Activated effector memory CD4-positive, alpha-beta T cell treated with Interleukin-2 at 50 U/mL for 16 hours (primary cell): ENCODE data around the gene INPP5F.
"Not testable (repeated sequence)": the region's sequence is repeated elsewhere in the genome, so short reads cannot be mapped to it uniquely, and the experiment has no call there.

ENCODE experiments used
- DNase-seq: peaks from one replicate; pipeline ENCODE4 v3.0.0-alpha.2; 2020

Gene INPP5F

DNA sequence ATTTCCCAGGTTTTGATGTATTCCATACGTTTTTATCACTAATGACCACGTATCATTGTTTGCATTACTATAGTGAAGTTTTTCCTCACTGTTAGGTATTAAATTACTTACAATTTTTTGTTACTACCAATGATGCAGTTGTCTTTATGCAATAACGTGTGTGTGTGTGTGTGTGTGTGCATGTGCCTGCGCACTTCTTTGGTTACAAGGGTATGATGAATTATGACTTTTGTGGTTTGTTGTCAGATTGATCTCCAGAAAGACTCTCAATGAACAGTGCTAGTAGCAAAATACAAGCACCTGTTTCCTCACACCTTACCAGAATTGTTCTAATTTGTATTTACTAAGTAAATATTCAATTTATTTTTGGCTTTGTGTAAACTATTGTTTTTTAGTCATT is 95.3 kb downstream of the INPP5F start:
- no peak for DNase-seq

- no peak for DNase-seq
These were observed 98.4 kb downstream of the INPP5F start for GRCh38 chr10:119824299-119824698.

DNA sequence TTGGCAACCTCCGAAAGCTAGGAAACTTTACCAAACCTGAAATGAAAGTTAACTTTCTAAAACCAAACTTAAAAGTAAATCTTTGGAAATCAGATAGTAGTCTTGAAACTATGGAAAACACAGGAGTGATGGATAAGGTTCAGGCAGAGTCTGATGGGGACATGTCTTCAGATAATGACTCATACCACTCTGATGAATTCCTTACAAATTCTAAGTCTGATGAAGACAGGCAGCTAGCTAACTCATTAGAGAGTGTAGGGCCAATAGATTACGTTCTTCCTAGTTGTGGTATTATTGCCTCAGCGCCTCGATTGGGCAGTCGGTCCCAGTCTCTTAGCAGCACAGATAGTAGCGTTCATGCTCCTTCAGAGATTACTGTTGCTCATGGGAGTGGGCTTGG is 100.9 kb downstream of the INPP5F start:
- DNase-seq = no peak

DNA sequence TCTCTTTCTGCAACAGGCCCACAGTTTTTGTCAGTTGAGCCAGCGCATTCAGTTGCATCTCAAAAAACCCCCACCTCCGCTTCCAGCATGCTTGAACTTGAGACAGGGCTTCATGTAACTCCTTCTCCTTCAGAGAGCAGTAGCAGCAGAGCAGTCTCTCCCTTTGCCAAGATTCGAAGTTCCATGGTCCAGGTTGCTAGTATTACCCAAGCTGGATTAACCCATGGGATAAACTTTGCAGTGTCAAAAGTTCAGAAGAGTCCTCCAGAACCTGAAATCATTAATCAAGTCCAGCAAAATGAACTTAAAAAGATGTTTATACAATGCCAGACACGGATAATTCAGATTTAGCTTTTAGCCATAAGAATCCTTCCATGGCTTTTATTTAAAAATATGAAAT is 101.6 kb downstream of the INPP5F start:
- no peak for DNase-seq

DNA sequence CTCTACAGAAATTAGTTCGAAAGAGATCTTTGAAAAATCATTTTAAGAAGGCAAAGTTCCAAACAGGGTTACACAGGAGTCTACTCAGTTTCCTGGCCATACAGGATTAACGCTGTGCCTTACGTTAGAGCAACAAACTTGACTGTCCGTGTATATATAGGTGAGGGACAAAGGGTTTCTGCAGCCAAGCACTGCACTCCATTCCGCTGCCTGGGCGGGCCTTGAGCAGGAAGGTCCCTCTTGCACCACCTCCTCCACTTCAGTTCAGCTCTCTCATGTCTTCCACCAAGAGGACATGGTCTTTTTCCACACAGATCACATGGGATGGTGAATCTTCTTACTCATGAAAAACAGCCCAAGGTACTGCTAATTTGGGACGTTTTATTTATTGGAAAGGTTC is 103.6 kb downstream of the INPP5F start:
- DNase-seq = no peak

DNA sequence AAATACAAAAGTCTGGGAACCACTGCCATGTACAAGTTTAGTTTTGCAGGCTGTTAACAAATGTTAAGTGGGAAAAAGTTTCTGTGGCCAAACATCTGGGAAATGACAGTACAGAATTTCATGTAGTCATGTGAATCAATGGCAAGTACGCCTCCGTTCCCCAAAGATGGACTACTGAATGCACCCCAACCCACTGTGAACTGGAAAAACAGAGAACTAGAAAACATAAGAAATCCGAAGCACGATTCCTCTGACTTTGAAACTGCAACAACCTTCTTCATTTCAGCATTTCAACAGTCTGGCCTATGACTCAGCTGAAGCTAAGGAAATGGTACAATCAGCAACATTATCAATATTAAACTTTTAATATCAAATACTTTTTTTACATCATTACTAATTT is 105.0 kb downstream of the INPP5F start:
- DNase-seq = no peak

- no peak for DNase-seq
These were observed 105.8 kb downstream of the INPP5F start for GRCh38 chr10:119831656-119832055.

- DNase-seq = no peak
These were observed 107.1 kb downstream of the INPP5F start for GRCh38 chr10:119832951-119833350.

DNA sequence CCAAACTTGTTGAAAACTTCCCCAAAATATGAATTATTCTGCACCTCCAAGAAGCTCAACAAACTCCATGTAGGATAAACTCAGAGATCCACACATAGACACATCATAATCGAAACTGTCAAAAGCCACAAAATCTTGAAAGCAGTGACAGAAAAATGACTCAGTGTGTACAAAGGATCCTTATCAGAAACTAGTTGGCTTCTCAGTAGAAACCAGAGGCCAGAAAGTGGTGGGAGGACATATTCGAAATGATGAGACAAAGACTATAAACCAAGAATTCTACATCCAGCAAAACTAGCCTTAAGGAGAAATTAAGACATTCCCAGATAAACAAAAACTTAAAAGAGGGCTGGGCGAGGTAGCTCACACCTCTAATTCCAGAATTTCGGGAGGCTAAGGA is 108.3 kb downstream of the INPP5F start:
- DNase-seq = no peak

DNA sequence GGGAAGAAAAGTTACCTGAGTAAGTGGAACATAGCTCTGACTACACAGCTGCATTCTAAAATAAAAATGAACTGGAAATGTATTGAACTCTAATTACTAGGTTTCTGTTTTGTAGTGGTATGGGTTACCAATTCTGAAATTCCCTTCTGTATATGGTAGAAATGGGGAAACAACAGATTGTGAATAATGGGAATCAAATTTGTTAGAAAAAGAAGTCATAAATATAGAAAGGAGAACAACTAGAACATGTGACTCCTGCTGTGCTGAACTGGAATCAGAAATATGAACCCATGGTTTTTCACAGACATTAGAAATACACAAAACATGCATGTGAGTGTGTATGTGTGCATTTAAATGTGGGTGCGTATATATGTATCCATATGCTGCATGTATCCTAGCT is 119.8 kb downstream of the INPP5F start:
- no peak for DNase-seq

DNA sequence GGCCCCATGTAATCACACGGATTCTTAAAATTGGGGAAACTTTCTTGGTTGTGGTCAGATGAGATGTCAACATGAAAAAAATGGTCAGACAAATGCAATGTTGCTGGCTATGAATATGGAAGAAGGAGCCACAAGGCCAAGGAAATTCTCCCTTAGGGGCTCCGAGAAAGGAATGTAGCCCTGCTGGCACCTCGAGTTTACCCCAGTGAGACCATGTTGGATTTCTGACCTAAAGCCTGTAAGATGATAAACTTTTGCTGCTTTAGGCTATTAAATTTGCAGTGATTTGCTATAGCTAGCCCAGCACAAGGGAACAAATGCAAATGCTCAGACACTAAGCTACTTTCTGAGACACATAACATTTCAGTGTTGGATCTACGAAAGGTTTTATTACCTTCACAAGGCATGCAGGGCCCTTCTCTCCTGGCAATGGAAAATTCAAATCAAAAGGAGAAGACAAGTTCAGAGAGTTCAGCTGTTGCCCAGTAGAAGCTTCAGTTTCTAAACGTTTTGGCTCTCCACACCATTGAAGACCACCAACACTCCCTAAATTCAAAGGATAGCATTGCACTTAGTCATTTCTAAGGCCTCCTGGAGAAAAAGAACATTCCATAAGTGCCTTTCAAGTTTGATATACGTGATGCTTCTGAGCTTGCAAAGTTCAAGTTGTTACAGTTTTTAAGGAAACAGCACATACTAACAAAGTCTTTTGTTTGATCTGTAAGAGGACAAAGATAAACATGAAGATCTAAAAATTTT is 123.4 kb downstream of the INPP5F start:
- no peak for DNase-seq

DNA sequence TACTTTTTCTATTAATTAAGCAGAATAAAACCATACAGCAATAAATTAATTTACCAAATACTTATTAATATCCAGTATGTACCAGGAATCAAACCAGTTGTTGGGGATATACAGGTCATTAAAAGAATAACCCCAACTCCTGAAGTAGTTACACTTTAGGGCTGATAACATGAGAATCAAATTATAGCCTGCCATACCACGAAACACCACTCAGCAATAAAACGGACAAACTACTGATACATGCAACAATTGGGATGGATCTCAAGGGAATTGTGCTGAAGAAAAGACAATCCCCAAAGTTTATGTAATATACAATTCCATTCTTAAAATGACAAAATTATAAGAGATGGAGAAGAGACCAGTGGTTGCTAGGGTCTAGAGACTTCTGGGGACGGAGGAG is 124.1 kb downstream of the INPP5F start:
- DNase-seq = no peak

GRCh38 chr10:119852277-119852676 is 126.4 kb downstream of the INPP5F start:
- no peak for DNase-seq

DNA sequence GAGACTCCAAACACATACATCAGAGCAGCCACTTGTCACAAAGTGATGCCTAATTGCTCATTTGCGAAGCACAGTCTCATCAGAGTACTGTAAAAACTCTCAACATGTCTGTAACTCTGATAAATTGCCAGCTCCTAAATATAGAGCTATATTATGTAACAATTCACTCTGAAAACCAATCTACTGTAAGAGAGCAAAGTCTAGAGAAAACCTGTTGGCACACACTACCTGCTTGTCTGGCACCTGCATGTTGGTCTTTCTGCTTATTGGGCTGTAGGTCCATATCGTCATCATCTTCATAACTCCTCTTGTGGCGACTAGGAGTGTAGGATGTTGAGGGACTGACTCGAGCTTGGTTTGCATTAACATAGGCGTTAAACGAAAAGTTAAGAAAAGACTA is 127.0 kb downstream of the INPP5F start:
- DNase-seq = no peak

GRCh38 chr10:119853574-119853973 is 127.7 kb downstream of the INPP5F start:
- no peak for DNase-seq

- DNase-seq = no peak
These were observed 132.2 kb downstream of the INPP5F start for GRCh38 chr10:119858063-119858462.

GRCh38 chr10:119859420-119860258 is 133.8 kb downstream of the INPP5F start:
- DNase-seq = no peak

DNA sequence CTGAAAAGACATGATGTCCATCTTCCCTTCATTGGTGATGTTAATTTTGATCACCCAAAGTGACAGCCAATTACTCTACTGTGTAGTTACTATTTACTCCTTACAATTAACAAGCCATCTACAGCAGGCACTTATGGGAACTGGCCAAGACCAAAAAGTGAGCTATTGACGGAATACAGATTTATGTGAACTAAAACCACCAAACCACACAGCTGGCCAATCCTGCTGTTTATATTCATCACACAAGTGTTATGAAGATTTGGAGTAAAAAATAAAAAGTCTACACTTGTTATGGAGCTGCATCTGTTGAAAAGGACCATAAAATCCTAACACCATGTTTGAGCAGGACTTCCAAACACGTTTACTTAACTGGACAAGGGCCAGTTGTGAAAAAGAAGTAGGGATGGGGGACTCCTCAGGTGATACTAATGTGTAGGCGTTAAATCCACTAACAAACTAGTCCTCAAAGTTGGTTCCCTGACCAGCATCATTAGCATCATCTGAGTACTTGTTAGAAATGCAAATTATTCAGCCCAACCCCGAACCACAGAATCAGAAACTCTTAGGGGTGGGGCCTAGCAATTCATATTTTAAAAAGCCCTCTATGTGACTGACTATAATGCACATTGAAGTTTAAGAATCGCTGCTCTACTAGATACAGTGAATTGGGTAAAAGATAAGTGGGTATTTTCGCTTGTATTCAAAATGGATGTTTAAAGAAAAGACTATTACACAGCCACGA is 135.2 kb downstream of the INPP5F start:
- DNase-seq = no peak

DNA sequence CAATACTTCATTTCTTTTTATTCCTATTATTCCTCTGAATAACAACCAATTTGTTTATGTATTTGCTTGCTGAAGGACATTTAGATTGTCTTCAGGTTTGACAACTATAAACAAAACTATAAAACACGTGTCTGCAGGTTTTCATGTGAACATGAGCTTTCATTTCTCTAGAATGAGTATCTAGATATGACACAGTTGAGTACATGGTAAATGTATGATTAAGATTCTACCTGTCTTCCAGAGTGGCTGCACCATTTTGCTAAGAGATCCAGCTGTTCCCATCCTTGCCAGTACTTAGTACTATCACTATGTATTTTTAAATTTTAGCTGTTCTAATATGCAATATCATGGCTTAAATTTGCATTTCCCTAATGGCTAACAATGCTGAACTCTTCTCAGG is 136.7 kb downstream of the INPP5F start:
- no peak for DNase-seq

GRCh38 chr10:119863951-119864565 is 138.2 kb downstream of the INPP5F start:
- no peak for DNase-seq

- DNase-seq = no peak
These were observed 139.9 kb downstream of the INPP5F start for GRCh38 chr10:119865699-119866240.

- no peak for DNase-seq
These were observed 141.5 kb downstream of the INPP5F start for GRCh38 chr10:119867317-119867716.

DNA sequence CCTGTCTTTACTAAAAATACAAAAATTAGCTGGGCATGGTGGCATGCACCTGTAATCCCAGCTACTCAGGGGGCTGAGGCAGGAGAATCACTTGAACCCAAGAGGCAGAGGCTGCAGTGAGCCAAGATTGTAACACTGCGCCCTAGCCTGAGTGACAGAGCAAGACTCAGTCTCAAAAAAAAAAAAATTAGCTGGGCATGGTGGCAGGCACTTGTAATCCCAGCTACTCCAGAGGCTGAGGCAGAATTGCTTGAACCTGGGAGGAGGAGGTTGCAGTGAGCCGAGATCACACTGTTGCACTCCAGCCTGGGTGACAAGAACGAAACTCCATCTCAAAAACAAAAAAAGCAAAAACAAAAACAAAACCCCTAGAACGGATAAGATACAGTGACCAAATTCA is 143.5 kb downstream of the INPP5F start:
- not testable (repeated sequence) for DNase-seq
